NCI-H226 (cell line): ENCODE data around the gene WDR33.

Experiments
- DNase-seq: peaks from one replicate; pipeline ENCODE4 v3.0.0-alpha.2; 2015

Gene WDR33

DNA sequence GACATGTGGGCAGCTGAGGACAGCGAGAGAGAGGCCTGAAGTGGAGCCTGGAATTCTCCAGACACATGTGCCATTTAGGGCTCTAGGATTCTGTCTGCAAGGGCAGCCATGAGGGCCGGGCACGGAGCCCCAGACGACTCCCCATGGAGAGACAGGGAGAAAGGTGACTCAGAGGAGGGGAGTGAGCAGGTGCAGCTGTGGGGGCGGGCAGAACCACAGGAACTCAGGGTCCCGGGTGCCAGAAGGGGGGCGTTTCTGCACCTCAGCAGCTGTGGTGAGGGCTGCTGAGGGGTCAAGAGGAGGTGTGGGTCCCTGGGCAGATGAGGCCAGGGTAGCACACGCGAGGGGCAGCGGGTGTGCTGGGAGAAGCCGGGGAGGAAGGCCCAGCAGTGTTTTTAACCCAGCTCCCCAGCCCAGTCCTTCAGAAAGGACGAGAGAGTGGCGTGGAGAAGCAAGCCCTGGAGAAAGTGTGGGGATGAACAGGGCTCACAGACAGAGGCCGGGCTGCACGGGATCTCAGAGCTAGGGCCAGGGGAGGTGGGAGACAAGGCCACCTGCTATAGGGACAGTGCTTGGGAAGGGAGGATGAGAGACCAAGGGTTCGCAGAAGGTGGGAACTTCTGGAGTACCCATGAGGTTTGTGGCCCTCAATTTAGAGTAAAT, 157.4 kb downstream of the WDR33 start:
- no peak for DNase-seq

DNA sequence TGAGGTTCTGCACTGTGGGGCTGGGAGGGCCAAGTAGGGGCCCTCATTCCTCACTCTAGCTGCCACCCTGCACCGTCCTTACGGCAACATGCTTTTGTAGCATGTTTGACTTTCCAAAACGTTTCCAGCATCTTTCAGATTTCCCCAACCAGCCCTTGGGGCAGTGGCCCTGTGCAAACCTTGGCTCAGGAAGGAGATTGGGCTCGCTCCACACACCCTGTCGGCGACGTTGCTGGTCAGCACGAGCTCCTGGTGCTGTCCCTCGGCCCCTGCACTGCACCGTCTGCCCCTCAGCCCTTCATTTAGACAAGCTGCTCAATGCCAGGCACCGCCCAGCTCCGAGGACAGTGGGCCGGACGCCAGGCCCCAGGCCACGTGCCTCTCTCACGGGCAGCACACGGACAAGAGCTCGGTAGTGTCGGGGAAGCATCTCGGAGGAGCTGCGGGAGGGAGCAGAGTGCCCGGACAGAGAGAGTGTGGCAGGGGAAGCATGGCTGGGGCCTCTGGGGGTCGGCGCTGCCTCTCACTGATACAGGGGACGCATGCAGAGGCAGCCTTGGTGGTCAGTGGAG, 158.1 kb downstream of the WDR33 start:
- no peak for DNase-seq

DNA sequence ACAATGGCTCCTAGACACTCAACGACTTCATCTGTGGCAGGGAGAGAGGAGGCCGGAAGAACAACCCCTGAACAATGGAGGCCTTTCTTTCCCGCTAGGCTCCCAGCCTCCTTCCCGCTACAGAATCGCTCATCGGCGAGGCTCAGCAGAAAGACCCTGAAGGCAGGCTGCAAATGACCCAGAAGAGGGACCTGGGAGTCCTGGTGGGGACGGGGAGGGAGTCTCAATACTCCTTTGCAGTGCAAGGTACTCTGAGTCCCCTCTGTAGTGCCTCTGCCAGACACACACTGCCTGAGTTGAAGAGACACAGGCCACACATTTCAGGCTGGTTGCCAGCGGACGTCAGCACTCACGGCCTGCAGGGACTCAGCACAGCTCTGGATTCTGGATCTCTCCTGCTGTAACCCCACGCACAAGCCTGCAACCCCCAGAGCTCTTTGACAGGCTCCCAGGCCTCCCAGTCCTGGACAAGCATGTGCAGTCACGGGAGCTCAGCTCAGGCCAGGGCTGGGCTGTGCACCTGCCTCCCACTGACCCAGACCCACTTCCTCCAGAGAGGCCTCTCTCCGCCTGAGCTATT, 158.9 kb downstream of the WDR33 start:
- no peak for DNase-seq

DNA sequence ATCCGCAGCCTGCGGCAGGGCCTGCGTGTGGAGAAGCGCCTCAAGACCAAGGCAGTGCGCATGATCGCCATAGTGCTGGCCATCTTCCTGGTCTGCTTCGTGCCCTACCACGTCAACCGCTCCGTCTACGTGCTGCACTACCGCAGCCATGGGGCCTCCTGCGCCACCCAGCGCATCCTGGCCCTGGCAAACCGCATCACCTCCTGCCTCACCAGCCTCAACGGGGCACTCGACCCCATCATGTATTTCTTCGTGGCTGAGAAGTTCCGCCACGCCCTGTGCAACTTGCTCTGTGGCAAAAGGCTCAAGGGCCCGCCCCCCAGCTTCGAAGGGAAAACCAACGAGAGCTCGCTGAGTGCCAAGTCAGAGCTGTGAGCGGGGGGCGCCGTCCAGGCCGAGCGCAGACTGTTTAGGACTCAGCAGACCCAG, 159.6 kb downstream of the WDR33 start:
- DNase-seq: no peak
